Measurements from ENCODE around the gene ZFYVE26. TPM values are rescaled to one million over a fixed set of nuclear protein-coding genes. Genes with fewer than 3 reads are reported as not detected.

ZFYVE26 gene
- total RNA-seq, 1 experiment from 2014 or later: 23.2 TPM

- Histone ChIP-seq H3K27me3 (replicated peaks; ENCODE audit: control insufficient read depth, insufficient read depth, low read length) (no peaks in the 10 kb centered on the region), H3K9me3 (no peaks in the 10 kb centered on the region), H3K4me3 (ENCODE audit: low read depth, low read length) (no peak overlapping the region), H3K4me1 (no peaks in the 10 kb centered on the region), H3K36me3 (ENCODE audit: control insufficient read depth, insufficient read depth, low read length) (peaks cover 3% of the 10 kb centered on the region)
- Mint-ChIP-seq H3K27me3 (ENCODE audit: insufficient read depth, unreplicated experiment) (no peaks in the 10 kb centered on the region), H3K36me3 (ENCODE audit: insufficient read depth, unreplicated experiment) (peaks cover 19% of the 10 kb centered on the region), H3K4me1 (ENCODE audit: low read depth, unreplicated experiment) (no peaks in the 10 kb centered on the region), H3K9me3 (ENCODE audit: unreplicated experiment) (no peaks in the 10 kb centered on the region), H3K27ac (ENCODE audit: unreplicated experiment) (no peak overlapping the region), H3K4me3 (ENCODE audit: unreplicated experiment) (no peak overlapping the region)
- POLR2A ChIA-PET: no interaction called here
- CTCF ChIA-PET: no interaction called here
- no TSS peak for BruUV-seq (replicated peaks)
- intact Hi-C loops (cut with micrococcal nuclease; ENCODE audit: unreplicated experiment): no loop called here
- TF ChIP-seq CTCF (IDR thresholded peaks at IDR 0.05; ENCODE audit: insufficient read depth in 1 of 2, low read depth in 1 of 2, low read length in 1 of 2, severe bottlenecking in 1 of 2, unreplicated experiment in 1 of 2): no peak
- no peak for DNase-seq
Measured at GRCh38 chr14:67806246-67806645, 10.1 kb downstream of the ZFYVE26 start.

- CTCF ChIA-PET: interaction anchor here (0.7 kb wide), 1 partner anchor 574 kb away, joined by 3 read pairs; no protein-coding TSS in a partner anchor
- Histone ChIP-seq H3K4me1 (no peaks in the 10 kb centered on the region), H3K36me3 (ENCODE audit: control insufficient read depth, insufficient read depth, low read length) (peaks cover 1% of the 10 kb centered on the region), H3K27me3 (replicated peaks; ENCODE audit: control insufficient read depth, insufficient read depth, low read length) (no peaks in the 10 kb centered on the region), H3K9me3 (no peaks in the 10 kb centered on the region), H3K4me3 (ENCODE audit: low read depth, low read length) (no peak overlapping the region)
- peaks cover 6% of the 10 kb centered on the region for H3K36me3 Mint-ChIP-seq (ENCODE audit: insufficient read depth, unreplicated experiment)
- POLR2A ChIA-PET: no interaction called here
- no peaks in the 10 kb centered on the region for H3K27me3 Mint-ChIP-seq (ENCODE audit: insufficient read depth, unreplicated experiment)
- TF ChIP-seq CTCF (IDR thresholded peaks at IDR 0.05; ENCODE audit: insufficient read depth in 1 of 2, low read depth in 1 of 2, low read length in 1 of 2, severe bottlenecking in 1 of 2, unreplicated experiment in 1 of 2): no peak
- DNase-seq: no peak
- no TSS peak for BruUV-seq (replicated peaks)
- intact Hi-C loops (cut with micrococcal nuclease; ENCODE audit: unreplicated experiment): no loop called here
- H3K9me3 Mint-ChIP-seq (ENCODE audit: unreplicated experiment): no peaks in the 10 kb centered on the region
- no peak overlapping the region for H3K27ac Mint-ChIP-seq (ENCODE audit: unreplicated experiment)
- H3K4me3 Mint-ChIP-seq (ENCODE audit: unreplicated experiment): no peak overlapping the region
- H3K4me1 Mint-ChIP-seq (ENCODE audit: low read depth, unreplicated experiment): no peaks in the 10 kb centered on the region
Measured at GRCh38 chr14:67800743-67801142, 15.6 kb downstream of the ZFYVE26 start.

GRCh38 chr14:67798731-67799130 is 17.7 kb downstream of the ZFYVE26 start:
- H3K4me3 ChIP-seq (ENCODE audit: low read depth, low read length): no peak overlapping the region
- POLR2A ChIA-PET: no interaction called here
- no peaks in the 10 kb centered on the region for H3K4me1 ChIP-seq
- H3K9me3 ChIP-seq: no peaks in the 10 kb centered on the region
- peaks cover 1% of the 10 kb centered on the region for H3K36me3 ChIP-seq (ENCODE audit: control insufficient read depth, insufficient read depth, low read length)
- TF ChIP-seq CTCF (IDR thresholded peaks at IDR 0.05; ENCODE audit: insufficient read depth in 1 of 2, low read depth in 1 of 2, low read length in 1 of 2, severe bottlenecking in 1 of 2, unreplicated experiment in 1 of 2): no peak
- no peak for DNase-seq
- Mint-ChIP-seq H3K27ac (ENCODE audit: unreplicated experiment) (no peak overlapping the region), H3K4me3 (ENCODE audit: unreplicated experiment) (no peak overlapping the region), H3K27me3 (ENCODE audit: insufficient read depth, unreplicated experiment) (no peaks in the 10 kb centered on the region), H3K4me1 (ENCODE audit: low read depth, unreplicated experiment) (no peaks in the 10 kb centered on the region), H3K9me3 (ENCODE audit: unreplicated experiment) (no peaks in the 10 kb centered on the region), H3K36me3 (ENCODE audit: insufficient read depth, unreplicated experiment) (peaks cover 11% of the 10 kb centered on the region)
- CTCF ChIA-PET: no interaction called here
- no TSS peak for BruUV-seq (replicated peaks)
- H3K27me3 ChIP-seq (replicated peaks; ENCODE audit: control insufficient read depth, insufficient read depth, low read length): no peaks in the 10 kb centered on the region
- intact Hi-C loops (cut with micrococcal nuclease; ENCODE audit: unreplicated experiment): no loop called here

Data from Caco-2 (cell line).